Activated naive CD4-positive, alpha-beta T cell (primary cell): Measurements from ENCODE around the gene STK39.
"Not testable (repeated sequence)": the region's sequence is repeated elsewhere in the genome, so short reads cannot be mapped to it uniquely, and the experiment has no call there.

Experiments used
- DNase-seq, 4 experiments: peaks; one replicate each; lab custom pipeline; 2025; lab: John Stamatoyannopoulos, UW

Gene STK39

GRCh38 chr2:168047091-168047690 lies 200.2 kb downstream of the STK39 start:
- no peak for DNase-seq

GRCh38 chr2:168044579-168044978 lies 202.8 kb downstream of the STK39 start:
- DNase-seq = no peak

- no peak for DNase-seq
Observed at GRCh38 chr2:168044176-168044575, 203.2 kb downstream of the STK39 start.

GRCh38 chr2:168042127-168042824 lies 205.1 kb downstream of the STK39 start:
- DNase-seq = not testable (repeated sequence)

GRCh38 chr2:168039881-168040280 lies 207.5 kb downstream of the STK39 start:
- DNase-seq = no peak

GRCh38 chr2:168037778-168038177 lies 209.6 kb downstream of the STK39 start:
- no peak for DNase-seq

- DNase-seq = no peak
Observed at GRCh38 chr2:168035458-168035857, 211.9 kb downstream of the STK39 start.

GRCh38 chr2:168034616-168035015 lies 212.8 kb downstream of the STK39 start:
- no peak for DNase-seq

GRCh38 chr2:168033966-168034365 lies 213.4 kb downstream of the STK39 start:
- no peak for DNase-seq

GRCh38 chr2:168032091-168032490 lies 215.3 kb downstream of the STK39 start:
- no peak for DNase-seq

- DNase-seq = no peak
Observed at GRCh38 chr2:168030862-168031624, 216.4 kb downstream of the STK39 start.

GRCh38 chr2:168029071-168029470 lies 218.3 kb downstream of the STK39 start:
- no peak for DNase-seq

- no peak for DNase-seq
Observed at GRCh38 chr2:168028362-168028761, 219.0 kb downstream of the STK39 start.

GRCh38 chr2:168025487-168026202 lies 221.8 kb downstream of the STK39 start:
- DNase-seq = no peak

GRCh38 chr2:168024459-168024858 lies 222.9 kb downstream of the STK39 start:
- no peak for DNase-seq

- DNase-seq = no peak
Observed at GRCh38 chr2:168021800-168022587, 225.4 kb downstream of the STK39 start.

- no peak for DNase-seq
Observed at GRCh38 chr2:168015274-168015953, 232.0 kb downstream of the STK39 start.

- no peak for DNase-seq
Observed at GRCh38 chr2:168009900-168010299, 237.5 kb downstream of the STK39 start.

GRCh38 chr2:168008646-168009195 lies 238.7 kb downstream of the STK39 start:
- no peak for DNase-seq

- no peak for DNase-seq
Observed at GRCh38 chr2:168006498-168006897, 240.9 kb downstream of the STK39 start.

GRCh38 chr2:168005586-168005985 lies 241.8 kb downstream of the STK39 start:
- DNase-seq = no peak
